MM.1S (cell line): Measurements from ENCODE around the gene HOXD1.

Experiments used
- DNase-seq: peaks from one replicate; pipeline ENCODE4 v3.0.0-alpha.2; 2015
- H2AFZ ChIP-seq: fragments of 300-600 bp; sonication (generic); 2 replicates; pipeline ENCODE4 v1.6.0; 2016; ENCODE audit warnings: antibody characterized with exemption, low read length
- H3F3A ChIP-seq: fragments of 300-600 bp; sonication (generic); 2 replicates; pipeline ENCODE4 v1.6.1; 2016; ENCODE audit warnings: mild to moderate bottlenecking, antibody characterized with exemption, low read length, moderate library complexity, mixed read lengths; ENCODE audit not compliant: insufficient read depth
- H3K27ac ChIP-seq: fragments of 300-600 bp; sonication (generic); 2 replicates; pipeline ENCODE4 v1.5.1; 2016; ENCODE audit warnings: mild to moderate bottlenecking, low read length
- H3K27me3 ChIP-seq: fragments of 300-600 bp; sonication (generic); replicated peaks from 2 replicates; pipeline ENCODE4 v1.6.0; 2016; ENCODE audit warnings: low read length; ENCODE audit not compliant: insufficient read depth
- H3K36me3 ChIP-seq: fragments of 300-600 bp; sonication (generic); replicated peaks from 2 replicates; pipeline ENCODE4 v1.6.1; 2016; ENCODE audit warnings: mild to moderate bottlenecking, low read length, mixed read lengths; ENCODE audit not compliant: insufficient read depth
- H3K4me1 ChIP-seq: fragments of 300-600 bp; sonication (generic); 2 replicates; pipeline ENCODE4 v1.6.1; 2016; ENCODE audit warnings: low read length, mixed read lengths
- H3K4me2 ChIP-seq: fragments of 300-600 bp; sonication (generic); 2 replicates; pipeline ENCODE4 v1.6.0; 2016; ENCODE audit warnings: low read depth, low read length
- H3K4me3 ChIP-seq: fragments of 300-600 bp; sonication (generic); 2 replicates; pipeline ENCODE4 v1.5.1; 2016; ENCODE audit warnings: low read length, mixed read lengths
- H3K79me2 ChIP-seq: fragments of 300-600 bp; sonication (generic); 2 replicates; pipeline ENCODE4 v1.6.1; 2016; ENCODE audit warnings: mixed run types, low read length, mixed read lengths
- H3K9ac ChIP-seq: fragments of 300-600 bp; sonication (generic); 2 replicates; pipeline ENCODE4 v1.6.1; 2016; ENCODE audit warnings: low read length, mixed read lengths
- H3K9me2 ChIP-seq: fragments of 300-600 bp; sonication (generic); replicated peaks from 2 replicates; pipeline ENCODE4 v1.6.1; 2016; ENCODE audit warnings: mild to moderate bottlenecking, low read length, mixed read lengths; ENCODE audit not compliant: insufficient read depth
- H3K9me3 ChIP-seq: fragments of 300-600 bp; sonication (generic); replicated peaks from 2 replicates; pipeline ENCODE4 v1.6.1; 2016; ENCODE audit warnings: mild to moderate bottlenecking, low read length, mixed read lengths; ENCODE audit not compliant: insufficient read depth
- H4K20me1 ChIP-seq: fragments of 300-600 bp; sonication (generic); 2 replicates; pipeline ENCODE4 v1.6.1; 2016; ENCODE audit warnings: mild to moderate bottlenecking, low read length, moderate library complexity, mixed read lengths; ENCODE audit not compliant: insufficient read depth
- CTCF ChIP-seq: fragments of 300-600 bp; sonication (generic); IDR thresholded peaks from 2 replicates; pipeline ENCODE4 v1.5.1; 2016; ENCODE audit warnings: antibody characterized with exemption, low read length, mixed read lengths
- EZH2 ChIP-seq: fragments of 300-600 bp; sonication (generic); optimal IDR thresholded peaks from 2 replicates; pipeline ENCODE3; 2017; ENCODE audit warnings: low read depth, mild to moderate bottlenecking, antibody characterized with exemption, low read length, mixed read lengths
- EZH2phosphoT487 ChIP-seq: fragments of 300-600 bp; sonication (generic); IDR thresholded peaks from 2 replicates; pipeline ENCODE4 v1.6.1; 2018; ENCODE audit warnings: antibody characterized with exemption, low read length

HOXD1 gene

GRCh38 chr2:176213406-176213805 lies 24.9 kb downstream of the HOXD1 start:
- Histone ChIP-seq H3K4me2 (no peak overlapping the region), H3K27me3 (no peaks in the 10 kb centered on the region), H4K20me1 (no peaks in the 10 kb centered on the region), H3K9ac (no peak overlapping the region), H3K4me3 (no peak overlapping the region), H3K9me2 (no peaks in the 10 kb centered on the region), H3K4me1 (no peaks in the 10 kb centered on the region), H3K79me2 (no peaks in the 10 kb centered on the region), H3K9me3 (no peaks in the 10 kb centered on the region), H3K27ac (no peak overlapping the region), H3K36me3 (no peaks in the 10 kb centered on the region), H3F3A (no peaks in the 10 kb centered on the region), H2AFZ (no peak overlapping the region)
- TF ChIP-seq EZH2phosphoT487: no peak
- TF ChIP-seq CTCF: no peak
- TF ChIP-seq EZH2: no peak
- DNase-seq: no peak

DNA sequence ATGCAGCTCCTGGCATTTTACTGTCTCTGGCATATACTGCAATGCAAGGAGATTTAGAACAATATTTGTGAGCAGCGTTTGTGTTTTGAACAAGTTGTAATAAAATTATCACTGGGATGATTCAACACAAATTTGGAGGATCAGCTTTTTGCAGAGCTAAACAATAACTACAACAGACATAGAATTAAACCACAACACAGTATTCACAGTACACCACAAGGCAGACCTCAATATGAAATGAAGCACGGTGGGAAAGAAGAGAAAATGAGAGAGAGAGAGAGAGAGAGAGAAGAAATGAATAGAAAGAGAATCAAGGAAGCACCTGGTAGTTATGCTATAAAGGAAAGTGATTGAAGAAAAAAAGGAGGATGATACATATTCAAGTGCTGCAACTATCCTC lies 39.4 kb downstream of the HOXD1 start:
- Histone ChIP-seq H3F3A (no peaks in the 10 kb centered on the region), H3K27me3 (no peaks in the 10 kb centered on the region), H3K36me3 (no peaks in the 10 kb centered on the region), H2AFZ (no peak overlapping the region), H3K4me2 (no peak overlapping the region), H3K9me3 (no peaks in the 10 kb centered on the region), H3K4me1 (no peaks in the 10 kb centered on the region), H3K9ac (no peak overlapping the region), H3K79me2 (no peaks in the 10 kb centered on the region), H4K20me1 (no peaks in the 10 kb centered on the region), H3K27ac (no peak overlapping the region), H3K9me2 (no peaks in the 10 kb centered on the region), H3K4me3 (no peak overlapping the region)
- no peak for DNase-seq
- TF ChIP-seq EZH2phosphoT487 (no peak), CTCF (no peak), EZH2 (no peak)

DNA sequence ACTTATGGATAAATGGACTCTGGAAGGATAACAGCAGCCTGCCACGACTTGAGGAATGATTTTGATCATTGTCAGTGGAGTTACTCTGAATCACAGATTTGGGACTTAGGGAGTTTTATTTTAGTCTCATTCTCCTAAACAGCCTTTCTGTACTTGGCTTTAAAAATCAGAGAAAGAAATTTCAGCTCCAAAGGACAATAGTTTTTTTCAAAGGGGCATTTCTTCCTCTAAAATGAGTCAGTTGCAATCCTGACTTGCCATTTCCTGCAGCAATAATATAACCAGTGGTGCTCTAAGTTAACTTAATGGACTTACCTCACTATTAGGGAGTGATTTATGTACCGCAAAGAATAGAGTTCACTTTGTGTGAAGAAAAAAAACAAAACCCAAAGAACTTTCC lies 45.7 kb downstream of the HOXD1 start:
- H3K36me3 ChIP-seq: no peaks in the 10 kb centered on the region
- no peak overlapping the region for H3K4me2 ChIP-seq
- no peak overlapping the region for H3K27ac ChIP-seq
- no peak overlapping the region for H3K9ac ChIP-seq
- no peak overlapping the region for H2AFZ ChIP-seq
- H3K27me3 ChIP-seq: no peaks in the 10 kb centered on the region
- no peaks in the 10 kb centered on the region for H3F3A ChIP-seq
- no peak overlapping the region for H3K4me3 ChIP-seq
- TF ChIP-seq CTCF (no peak), EZH2phosphoT487 (no peak), EZH2 (no peak)
- no peaks in the 10 kb centered on the region for H3K79me2 ChIP-seq
- H3K9me3 ChIP-seq: no peaks in the 10 kb centered on the region
- no peak for DNase-seq
- H3K9me2 ChIP-seq: no peaks in the 10 kb centered on the region
- no peaks in the 10 kb centered on the region for H4K20me1 ChIP-seq
- no peaks in the 10 kb centered on the region for H3K4me1 ChIP-seq

DNA sequence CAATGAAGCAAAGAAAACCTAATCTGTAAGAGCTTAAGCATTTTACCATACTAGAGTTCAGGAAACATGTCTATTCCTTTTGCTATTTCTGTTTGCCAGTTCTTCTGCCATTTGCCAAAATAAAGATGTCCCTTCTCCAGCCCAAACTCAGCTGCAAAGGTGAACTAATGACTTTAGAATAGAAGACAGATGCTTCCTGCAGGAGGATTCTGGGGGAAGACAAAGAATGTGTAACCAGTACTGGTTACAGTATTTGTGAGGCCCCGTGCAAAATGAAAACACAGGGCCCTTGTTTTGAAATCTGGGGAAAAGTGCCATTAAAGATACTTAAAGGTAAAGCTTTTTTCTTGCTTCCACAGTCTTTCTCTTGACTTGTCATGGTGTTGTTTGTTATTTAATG lies 46.5 kb downstream of the HOXD1 start:
- Histone ChIP-seq H3K79me2 (no peaks in the 10 kb centered on the region), H3K4me3 (no peak overlapping the region), H3K36me3 (no peaks in the 10 kb centered on the region), H2AFZ (no peak overlapping the region), H3K9me2 (no peaks in the 10 kb centered on the region), H3K4me1 (no peaks in the 10 kb centered on the region), H3K9ac (no peak overlapping the region), H3K27ac (no peak overlapping the region), H3K27me3 (no peaks in the 10 kb centered on the region), H4K20me1 (no peaks in the 10 kb centered on the region), H3K4me2 (no peak overlapping the region), H3F3A (no peaks in the 10 kb centered on the region), H3K9me3 (no peaks in the 10 kb centered on the region)
- DNase-seq: no peak
- TF ChIP-seq EZH2phosphoT487: no peak
- no peak for TF ChIP-seq CTCF
